ENCODE results near the gene CD63.

The CD63 gene

DNA sequence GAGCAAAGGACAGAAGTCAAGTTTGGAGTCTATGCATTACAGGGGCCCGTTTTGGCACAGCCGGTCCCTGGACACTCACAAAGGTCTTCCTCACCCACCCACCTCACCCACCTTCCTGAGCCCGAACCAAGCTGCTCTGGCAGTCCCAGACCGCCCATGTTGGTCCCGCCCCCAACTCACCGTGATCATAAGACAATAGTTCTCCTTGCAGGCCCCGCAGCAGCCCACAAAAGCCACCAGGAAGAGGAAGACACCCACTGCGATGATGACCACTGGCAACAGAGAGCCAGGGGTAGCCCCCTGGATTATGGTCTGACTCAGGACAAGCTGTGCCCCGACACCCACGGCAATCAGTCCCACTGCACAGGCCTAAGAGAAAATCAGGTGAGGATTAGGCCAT is 1.8 kb downstream of the CD63 start:
- TF ChIP-seq, protein P1, sequence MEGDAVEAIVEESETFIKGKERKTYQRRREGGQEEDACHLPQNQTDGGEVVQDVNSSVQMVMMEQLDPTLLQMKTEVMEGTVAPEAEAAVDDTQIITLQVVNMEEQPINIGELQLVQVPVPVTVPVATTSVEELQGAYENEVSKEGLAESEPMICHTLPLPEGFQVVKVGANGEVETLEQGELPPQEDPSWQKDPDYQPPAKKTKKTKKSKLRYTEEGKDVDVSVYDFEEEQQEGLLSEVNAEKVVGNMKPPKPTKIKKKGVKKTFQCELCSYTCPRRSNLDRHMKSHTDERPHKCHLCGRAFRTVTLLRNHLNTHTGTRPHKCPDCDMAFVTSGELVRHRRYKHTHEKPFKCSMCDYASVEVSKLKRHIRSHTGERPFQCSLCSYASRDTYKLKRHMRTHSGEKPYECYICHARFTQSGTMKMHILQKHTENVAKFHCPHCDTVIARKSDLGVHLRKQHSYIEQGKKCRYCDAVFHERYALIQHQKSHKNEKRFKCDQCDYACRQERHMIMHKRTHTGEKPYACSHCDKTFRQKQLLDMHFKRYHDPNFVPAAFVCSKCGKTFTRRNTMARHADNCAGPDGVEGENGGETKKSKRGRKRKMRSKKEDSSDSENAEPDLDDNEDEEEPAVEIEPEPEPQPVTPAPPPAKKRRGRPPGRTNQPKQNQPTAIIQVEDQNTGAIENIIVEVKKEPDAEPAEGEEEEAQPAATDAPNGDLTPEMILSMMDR (IDR thresholded peaks at IDR 0.05; ENCODE audit: low read depth, low read length, missing control alignments): no peak
- in situ Hi-C loops (cut with HindIII; ENCODE audit: low sequenced_read_pairs): no loop called here
- peak overlapping the region; percentile 89 for H3K4me3 ChIP-seq (ENCODE audit: low read depth, low read length)
- no peak for DNase-seq (ENCODE audit: low read depth)

DNA sequence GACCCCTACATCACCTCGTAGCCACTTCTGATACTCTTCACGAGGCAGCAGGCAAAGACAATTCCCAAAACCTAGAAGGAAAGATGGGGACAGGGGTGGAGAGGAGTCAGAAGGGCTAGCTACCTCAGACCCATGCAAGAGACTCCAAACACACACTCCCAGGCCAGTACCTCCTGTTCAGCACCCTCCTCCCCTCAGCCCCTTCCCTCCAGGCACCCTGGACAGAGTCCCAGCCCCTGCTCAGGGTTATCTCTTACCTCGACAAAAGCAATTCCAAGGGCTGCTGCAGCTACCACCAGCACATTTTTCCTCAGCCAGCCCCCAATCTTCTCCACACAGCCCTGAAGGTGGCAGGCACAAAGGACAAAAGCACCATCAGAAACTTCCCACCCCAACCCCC is 3.3 kb downstream of the CD63 start:
- peak overlapping the region; percentile 89 for H3K4me3 ChIP-seq (ENCODE audit: low read depth, low read length)
- in situ Hi-C loops (cut with HindIII; ENCODE audit: low sequenced_read_pairs): no loop called here
- TF ChIP-seq, protein P1 (IDR thresholded peaks at IDR 0.05; ENCODE audit: low read depth, low read length, missing control alignments): no peak
- DNase-seq (ENCODE audit: low read depth): no peak

DNA sequence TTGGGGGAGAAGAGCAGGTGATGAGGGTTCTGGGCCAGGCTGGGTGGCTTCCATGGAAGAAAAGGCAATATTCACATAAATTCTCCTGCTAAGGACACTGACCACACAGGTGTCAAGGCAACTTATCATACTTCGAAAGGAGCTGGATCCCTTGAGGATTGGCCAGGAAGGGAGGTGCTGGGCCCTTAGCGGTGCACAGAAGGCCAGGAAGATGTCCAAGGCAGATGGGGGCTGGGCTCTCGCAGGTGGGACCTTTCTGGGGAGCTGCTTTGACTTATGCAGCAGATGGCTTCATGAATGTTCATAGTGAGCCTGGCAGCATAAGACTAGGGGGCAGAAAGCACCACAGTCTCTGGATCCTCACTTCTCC is 3.9 kb downstream of the CD63 start:
- no peak for DNase-seq (ENCODE audit: low read depth)
- no peak overlapping the region for H3K4me3 ChIP-seq (ENCODE audit: low read depth, low read length)
- in situ Hi-C loops (cut with HindIII; ENCODE audit: low sequenced_read_pairs): no loop called here
- TF ChIP-seq, protein P1 (IDR thresholded peaks at IDR 0.05; ENCODE audit: low read depth, low read length, missing control alignments): no peak

DNA sequence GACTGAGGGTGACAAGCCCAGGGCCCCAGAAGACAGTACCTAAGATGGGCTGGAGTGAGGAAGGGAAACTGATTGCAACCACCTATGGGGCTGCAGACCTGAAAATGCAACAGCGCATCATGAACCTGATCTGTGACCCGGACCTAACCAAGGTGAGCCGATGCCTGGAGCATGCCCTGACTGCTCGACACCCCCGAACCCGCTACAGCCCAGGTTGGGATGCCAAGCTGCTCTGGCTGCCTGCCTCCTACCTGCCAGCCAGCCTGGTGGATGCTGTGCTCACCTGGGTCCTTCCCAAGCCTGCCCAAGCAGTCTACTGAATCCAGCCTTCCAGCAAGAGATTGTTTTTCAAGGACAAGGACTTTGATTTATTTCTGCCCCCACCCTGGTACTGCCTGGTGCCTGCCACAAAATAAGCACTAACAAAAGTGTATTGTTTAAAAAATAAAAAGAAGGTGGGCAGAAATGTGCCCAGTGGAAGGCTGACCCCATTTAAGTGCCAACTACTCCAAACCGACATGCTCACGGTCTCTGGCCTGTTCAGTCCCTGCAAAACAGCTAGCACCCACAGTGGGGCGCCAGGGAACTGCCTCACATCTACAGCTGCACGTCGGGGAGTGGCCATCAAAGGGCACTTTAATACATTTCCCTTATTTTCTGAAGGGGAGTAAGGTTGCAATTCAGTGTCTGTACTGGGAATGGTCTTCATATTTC is 4.4 kb downstream of the CD63 start:
- TF ChIP-seq, protein P1 (IDR thresholded peaks at IDR 0.05; ENCODE audit: low read depth, low read length, missing control alignments): peak; percentile 77
- in situ Hi-C loops (cut with HindIII; ENCODE audit: low sequenced_read_pairs): no loop called here
- DNase-seq (ENCODE audit: low read depth): no peak
- H3K4me3 ChIP-seq (ENCODE audit: low read depth, low read length): no peak overlapping the region

DNA sequence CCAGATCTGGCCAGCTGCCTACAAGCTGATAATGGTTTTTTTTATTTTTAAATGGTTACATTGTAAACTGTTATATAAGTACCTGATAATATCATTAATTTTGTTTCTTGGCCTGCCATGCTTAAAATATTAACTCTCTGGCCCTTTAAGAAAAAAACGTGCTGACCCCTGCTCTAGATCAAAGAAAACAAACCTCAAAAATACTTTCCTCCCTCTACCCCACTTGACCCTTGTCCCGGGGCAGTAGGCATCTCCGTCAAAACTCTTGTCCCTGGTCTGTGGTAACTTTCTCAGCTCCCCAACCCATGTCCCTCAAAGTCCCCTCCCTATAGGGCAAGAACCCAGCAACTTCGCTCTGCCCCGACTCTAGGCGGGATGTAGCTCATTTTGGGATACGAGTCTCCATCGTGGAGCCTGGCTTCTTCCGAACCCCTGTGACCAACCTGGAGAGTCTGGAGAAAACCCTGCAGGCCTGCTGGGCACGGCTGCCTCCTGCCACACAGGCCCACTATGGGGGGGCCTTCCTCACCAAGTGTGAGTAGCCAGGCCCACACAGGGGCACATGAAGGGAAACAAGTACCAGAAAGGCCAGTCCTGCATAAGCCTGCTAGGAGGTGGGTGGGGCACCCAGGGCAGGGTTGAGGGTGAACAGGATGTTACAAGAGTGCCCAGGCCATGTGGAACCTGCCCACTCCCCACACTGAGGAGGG is 5.1 kb downstream of the CD63 start:
- in situ Hi-C loops (cut with HindIII; ENCODE audit: low sequenced_read_pairs): no loop called here
- no peak for DNase-seq (ENCODE audit: low read depth)
- no peak overlapping the region for H3K4me3 ChIP-seq (ENCODE audit: low read depth, low read length)
- TF ChIP-seq, protein P1 (IDR thresholded peaks at IDR 0.05; ENCODE audit: low read depth, low read length, missing control alignments): no peak

DNA sequence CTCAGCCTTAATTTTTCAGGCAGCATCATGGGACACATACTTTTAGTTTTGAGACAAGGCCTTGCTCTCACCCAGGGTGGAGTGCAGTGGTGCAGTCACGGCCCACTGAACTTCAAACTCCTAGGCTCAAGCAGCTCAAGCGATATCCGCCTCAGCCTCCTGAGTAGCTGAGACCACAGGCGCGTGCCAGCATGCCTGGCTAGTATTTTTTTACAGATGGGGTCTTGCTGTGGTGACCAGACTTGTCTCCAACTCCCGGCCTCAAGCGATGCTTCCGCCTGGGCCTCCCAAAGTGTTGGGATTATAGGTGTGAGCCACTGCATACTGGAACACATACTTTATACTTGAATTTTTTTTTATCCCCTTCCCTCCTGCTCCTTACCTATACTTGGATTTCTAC is 5.9 kb downstream of the CD63 start:
- TF ChIP-seq, protein P1 (IDR thresholded peaks at IDR 0.05; ENCODE audit: low read depth, low read length, missing control alignments): no peak
- no peak for DNase-seq (ENCODE audit: low read depth)
- no peak overlapping the region for H3K4me3 ChIP-seq (ENCODE audit: low read depth, low read length)
- in situ Hi-C loops (cut with HindIII; ENCODE audit: low sequenced_read_pairs): no loop called here

Measured in astrocyte of the cerebellum (primary cell).